Gastroesophageal sphincter (tissue), 3 donors: ENCODE measurements around the gene PTPRZ1.

Source experiments
- EP300 ChIP-seq: sonication (generic); formaldehyde crosslinking; IDR thresholded peaks from one replicate; pipeline ENCODE4 v1.6.1; 2017; ENCODE audit warnings: antibody characterized with exemption, mild to moderate bottlenecking
- POLR2A ChIP-seq, 2 donors: fragments of 450-650 bp; IDR thresholded peaks; one replicate each; pipeline ENCODE4 v1.6.1; 2017; ENCODE audit warnings: antibody characterized with exemption in 2 of 2, mild to moderate bottlenecking in 2 of 2, moderate library complexity in 1 of 2
- TF ChIP-seq, protein P1 (sequence below), 4 experiments: fragments of 200-600 bp in 2 of 4; fragments of 450-650 bp in 2 of 4; sonication (generic) in 1 of 4; IDR thresholded peaks; one replicate each; pipeline ENCODE4 v1.5.1; 2017 to 2019; ENCODE audit warnings: antibody characterized with exemption in 4 of 4, mild to moderate bottlenecking in 2 of 4, moderate library complexity in 2 of 4

- TF ChIP-seq, protein P1, sequence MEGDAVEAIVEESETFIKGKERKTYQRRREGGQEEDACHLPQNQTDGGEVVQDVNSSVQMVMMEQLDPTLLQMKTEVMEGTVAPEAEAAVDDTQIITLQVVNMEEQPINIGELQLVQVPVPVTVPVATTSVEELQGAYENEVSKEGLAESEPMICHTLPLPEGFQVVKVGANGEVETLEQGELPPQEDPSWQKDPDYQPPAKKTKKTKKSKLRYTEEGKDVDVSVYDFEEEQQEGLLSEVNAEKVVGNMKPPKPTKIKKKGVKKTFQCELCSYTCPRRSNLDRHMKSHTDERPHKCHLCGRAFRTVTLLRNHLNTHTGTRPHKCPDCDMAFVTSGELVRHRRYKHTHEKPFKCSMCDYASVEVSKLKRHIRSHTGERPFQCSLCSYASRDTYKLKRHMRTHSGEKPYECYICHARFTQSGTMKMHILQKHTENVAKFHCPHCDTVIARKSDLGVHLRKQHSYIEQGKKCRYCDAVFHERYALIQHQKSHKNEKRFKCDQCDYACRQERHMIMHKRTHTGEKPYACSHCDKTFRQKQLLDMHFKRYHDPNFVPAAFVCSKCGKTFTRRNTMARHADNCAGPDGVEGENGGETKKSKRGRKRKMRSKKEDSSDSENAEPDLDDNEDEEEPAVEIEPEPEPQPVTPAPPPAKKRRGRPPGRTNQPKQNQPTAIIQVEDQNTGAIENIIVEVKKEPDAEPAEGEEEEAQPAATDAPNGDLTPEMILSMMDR (IDR thresholded peaks at IDR 0.05) = no peak
- TF ChIP-seq EP300 = no peak
- TF ChIP-seq POLR2A (IDR thresholded peaks at IDR 0.05) = no peak
These were observed 154.1 kb downstream of the PTPRZ1 start for GRCh38 chr7:122027058-122027457.
